HepG2 (cell line): ENCODE measurements around the gene RECQL5. TPM values are rescaled to one million over a fixed set of nuclear protein-coding genes. Genes with fewer than 3 reads are reported as not detected.

Experiments used
- ATAC-seq: fragments of 200-7000 bp; cut with Tn5 transposase; 3 replicates; pipeline ENCODE4 v1.9.1; 2020; ENCODE audit warnings: mild to moderate bottlenecking, moderate library complexity
- BruUV-seq: library from RNA; stranded (reverse); fragments of 400-500 nt; replicated peaks from 2 replicates; lab custom pipeline; 2021; lab: Mats Ljungman, UMichigan
- CTCF ChIA-PET: fragments of 300-600 bp; formaldehyde crosslinking; extraction: SDS; loops from one replicate; lab custom pipeline; 2021; ENCODE audit warnings: low total read pairs, inconsistent platforms, low intra/inter-chr PET ratio; lab: Yijun Ruan, JAX
- POLR2A ChIA-PET: fragments of 350-600 bp; sonication (Branson Sonifier 250); formaldehyde crosslinking; loops from one replicate; lab custom pipeline; 2020; ENCODE audit warnings: antibody characterized with exemption, inconsistent platforms; lab: Yijun Ruan, JAX
- DNase-seq: peaks from one replicate; pipeline ENCODE4 v3.0.0-alpha.2; 2015; ENCODE audit warnings: low spot score
- FAIRE-seq: peaks from 3 replicates; lab custom pipeline; 2011; peaks lifted over from hg19 to GRCh38; lab: Jason Lieb, UNC
- H2AFZ ChIP-seq: one replicate; pipeline ENCODE4 v1.6.1; 2011; ENCODE audit warnings: low read length, inconsistent platforms
- H3K27ac ChIP-seq: fragments of 300-600 bp; 3 replicates; pipeline ENCODE4 v1.8.0; 2011; ENCODE audit warnings: mixed run types, mild to moderate bottlenecking, mixed read lengths, low read length, inconsistent platforms; ENCODE audit not compliant: insufficient read depth; ENCODE audit errors: extremely low read length
- H3K27me3 ChIP-seq, 2 experiments: fragments of 200-600 bp in 1 of 2; 2 replicates in 1 of 2; 3 replicates in 1 of 2; pipeline versions ENCODE4 v1.6.0 to v1.8.0; 2011; ENCODE audit warnings: low read length in 2 of 2, mild to moderate bottlenecking in 2 of 2, moderate library complexity in 2 of 2, inconsistent platforms in 1 of 2; ENCODE audit not compliant: insufficient read depth in 2 of 2, control insufficient read depth in 1 of 2
- H3K36me3 ChIP-seq, 2 experiments: fragments of 200-600 bp in 1 of 2; replicated peaks in 1 of 2; 2 replicates in 1 of 2; 3 replicates in 1 of 2; pipeline versions ENCODE4 v1.5.1 to v1.8.0; 2011; ENCODE audit warnings: low read length in 2 of 2, inconsistent platforms in 1 of 2; ENCODE audit not compliant: insufficient read depth in 2 of 2, control insufficient read depth in 1 of 2
- H3K4me1 ChIP-seq: 2 replicates; pipeline ENCODE4 v1.5.1; 2012; ENCODE audit warnings: low read length, inconsistent platforms; ENCODE audit not compliant: insufficient read depth
- H3K4me2 ChIP-seq: 2 replicates; pipeline ENCODE4 v1.6.0; 2011; ENCODE audit warnings: low read depth, low read length, inconsistent platforms
- H3K4me3 ChIP-seq, 3 experiments: fragments of 200-600 bp in 1 of 3; sonication (generic), shearing (Covaris generic) in 1 of 3; replicated peaks in 1 of 3; 2 replicates each; pipeline ENCODE4 v1.5.1; 2011 to 2016; ENCODE audit warnings: low read length in 3 of 3, inconsistent platforms in 2 of 3, low read depth in 2 of 3, mild to moderate bottlenecking in 2 of 3, control low read depth in 1 of 3, mixed read lengths in 1 of 3; ENCODE audit not compliant: insufficient read depth in 1 of 3
- H3K79me2 ChIP-seq: one replicate; pipeline ENCODE4 v1.6.1; 2011; ENCODE audit warnings: low read length, inconsistent platforms; ENCODE audit not compliant: insufficient read depth
- H3K9ac ChIP-seq: 2 replicates; pipeline ENCODE4 v1.6.0; 2011; ENCODE audit warnings: mild to moderate bottlenecking, low read depth, low read length, inconsistent platforms; ENCODE audit not compliant: insufficient read depth
- H3K9me3 ChIP-seq: 2 replicates; pipeline ENCODE4 v1.5.1; 2012; ENCODE audit warnings: mild to moderate bottlenecking, low read length
- H4K20me1 ChIP-seq: 2 replicates; pipeline ENCODE4 v1.6.0; 2011; ENCODE audit warnings: inconsistent platforms, mild to moderate bottlenecking, low read length, moderate library complexity; ENCODE audit not compliant: insufficient read depth
- ELF4 ChIP-seq: sonication (generic); formaldehyde crosslinking; IDR thresholded peaks from 2 replicates; pipeline ENCODE4 v1.5.0; 2020; ENCODE audit warnings: missing genetic modification reagents, mild to moderate bottlenecking, moderate library complexity, borderline replicate concordance
- SPEN ChIP-seq: sonication (generic); formaldehyde crosslinking; IDR thresholded peaks from 2 replicates; pipeline ENCODE4 v1.5.1; 2020; ENCODE audit warnings: low read depth, mild to moderate bottlenecking, missing genetic modification reagents
- UBTF ChIP-seq: sonication (generic); formaldehyde crosslinking; IDR thresholded peaks from 2 replicates; pipeline ENCODE4 v1.4.0; 2020; ENCODE audit warnings: mild to moderate bottlenecking, missing genetic modification reagents
- ZNF34 ChIP-seq: sonication (generic); formaldehyde crosslinking; IDR thresholded peaks from 2 replicates; pipeline ENCODE4 v1.4.0; 2020; ENCODE audit warnings: mild to moderate bottlenecking, missing genetic modification reagents, borderline replicate concordance
- ZNF468 ChIP-seq: sonication (generic); formaldehyde crosslinking; IDR thresholded peaks from 2 replicates; pipeline ENCODE4 v1.8.0; 2022; ENCODE audit warnings: mild to moderate bottlenecking, moderate library complexity, missing genetic modification reagents
- ZNF720 ChIP-seq: sonication (generic); formaldehyde crosslinking; IDR thresholded peaks from 2 replicates; pipeline ENCODE4 v1.4.0; 2020; ENCODE audit warnings: missing genetic modification reagents
- WGBS: methylation state at CpG from one replicate; pipeline ENCODE4 v1.1.6; 2017; ENCODE audit warnings: low lambda C conversion rate; 5-methylcytosine and 5-hydroxymethylcytosine counted together
- in situ Hi-C: cut with HindIII; loops from 2 replicates; pipeline ENCODE4 v1.10.0; 2017; ENCODE audit warnings: low pct_unique_long_range_greater_than_20kb; ENCODE audit not compliant: extremely low pct_ligation_motif_present
- intact Hi-C: fragments of 100-400 bp; cut with micrococcal nuclease; formaldehyde crosslinking; loops from one replicate; pipeline ENCODE4 v1.10.0; 2022; ENCODE audit not compliant: unreplicated experiment
- polyA plus RNA-seq, 8 experiments: library from polyadenylated mRNA; depleted of rRNA in 3 of 8; stranded (reverse) in 7 of 8; unstranded in 1 of 8; fragments of >200 nt; fragmentation: Illumina TruSeq in 4 of 8; extraction: Trizol in 4 of 8; gene quantifications; 2 replicates each; pipeline versions ENCODE4 v1.2.1 to v1.2.3, GENCODE V29; 2011 to 2016; ENCODE audit warnings: low read depth in 4 of 8, missing spikeins in 1 of 8, mixed read lengths in 1 of 8; ENCODE audit not compliant: insufficient read depth in 1 of 8
- total RNA-seq, 5 experiments: library from RNA; depleted of rRNA; stranded (reverse); fragments of >200 nt; fragmentation: Illumina TruSeq; extraction: Trizol; gene quantifications; 2 replicates each; pipeline ENCODE4 v1.2.3, GENCODE V29; 2016; ENCODE audit warnings: low read depth in 1 of 5
- TF ChIP-seq, protein P1 (sequence below): sonication (generic); formaldehyde crosslinking; IDR thresholded peaks from 2 replicates; pipeline ENCODE4 v1.4.0; 2020; ENCODE audit warnings: missing genetic modification reagents

The RECQL5 gene
- total and polyA plus RNA-seq, 2 of the 13 experiments (the other 11 are each of a cell fraction or from before 2014, with no cell fraction given), result 27.7 to 32.0 TPM

DNA sequence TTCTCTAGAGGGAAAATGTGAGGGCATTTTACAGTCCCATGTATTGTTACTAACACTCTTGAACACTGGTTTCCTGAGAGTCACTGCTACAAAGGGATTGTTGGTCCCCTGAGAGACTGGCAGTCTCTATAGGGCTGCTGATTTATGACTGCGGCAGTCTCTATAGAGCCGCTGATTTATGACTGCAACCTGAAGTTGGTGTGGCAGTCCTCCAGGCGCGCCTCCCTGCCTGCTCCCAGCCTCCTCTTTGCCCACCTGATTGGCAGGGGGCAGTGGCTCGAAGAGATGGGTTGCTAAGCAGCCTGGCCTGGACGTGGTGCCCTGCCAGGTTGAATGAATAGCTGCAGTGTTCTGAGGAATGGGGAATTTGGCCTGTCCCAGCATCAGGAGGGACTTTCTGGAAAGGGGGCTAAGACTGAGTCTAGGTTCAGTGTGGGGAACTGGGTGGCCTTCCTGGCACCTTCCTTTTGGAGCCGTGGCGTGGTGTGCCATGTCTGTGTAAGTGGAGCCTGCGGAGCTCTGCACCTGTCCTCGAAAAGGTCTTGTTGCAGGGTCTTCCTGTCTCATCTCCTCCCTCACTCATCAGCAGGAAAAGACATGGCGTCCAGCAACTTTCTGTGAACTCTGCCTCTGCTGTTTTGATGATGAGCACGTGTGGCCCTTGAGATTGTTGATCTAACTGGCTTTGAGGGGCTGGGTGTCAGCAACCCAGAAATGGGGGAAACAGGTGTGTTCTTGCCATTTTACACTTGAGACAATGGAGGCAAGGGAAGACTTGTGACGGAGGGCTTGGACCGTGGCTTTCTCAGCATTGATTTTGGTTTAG lies 25.1 kb upstream of the RECQL5 start:
- Histone ChIP-seq H2AFZ (no peak overlapping the region), H3K4me1 (peaks cover 6% of the 10 kb centered on the region), H3K9me3 (no peaks in the 10 kb centered on the region), H3K79me2 (peaks cover 22% of the 10 kb centered on the region), H3K4me3 (no peak overlapping the region), H3K9ac (no peak overlapping the region), H3K27me3 (no peaks in the 10 kb centered on the region), H3K27ac (no peak overlapping the region), H3K4me2 (no peak overlapping the region), H3K36me3 (peaks cover 34 to 79% of the 10 kb centered on the region in 2 experiments), H4K20me1 (no peaks in the 10 kb centered on the region; the same call in 1 of the 2 replicates)
- BruUV-seq, result TSS peak; percentile 14
- ChIA-PET CTCF (no interaction called here), POLR2A (no interaction called here)
- FAIRE-seq (no peak), DNase-seq (no peak), ATAC-seq (no peak)
- in situ Hi-C loops (no loop called here), intact Hi-C loops (no loop called here)
- 95% methylated on average over 14 of the region's 14 CpGs for WGBS
- TF ChIP-seq ZNF468 (CRISPR knock-in tag) (no peak), ZNF720 (CRISPR knock-in tag) (no peak), ZNF34 (CRISPR knock-in tag) (no peak), UBTF (CRISPR knock-in tag) (no peak), SPEN (no peak), ELF4 (no peak)
- TF ChIP-seq, protein P1, sequence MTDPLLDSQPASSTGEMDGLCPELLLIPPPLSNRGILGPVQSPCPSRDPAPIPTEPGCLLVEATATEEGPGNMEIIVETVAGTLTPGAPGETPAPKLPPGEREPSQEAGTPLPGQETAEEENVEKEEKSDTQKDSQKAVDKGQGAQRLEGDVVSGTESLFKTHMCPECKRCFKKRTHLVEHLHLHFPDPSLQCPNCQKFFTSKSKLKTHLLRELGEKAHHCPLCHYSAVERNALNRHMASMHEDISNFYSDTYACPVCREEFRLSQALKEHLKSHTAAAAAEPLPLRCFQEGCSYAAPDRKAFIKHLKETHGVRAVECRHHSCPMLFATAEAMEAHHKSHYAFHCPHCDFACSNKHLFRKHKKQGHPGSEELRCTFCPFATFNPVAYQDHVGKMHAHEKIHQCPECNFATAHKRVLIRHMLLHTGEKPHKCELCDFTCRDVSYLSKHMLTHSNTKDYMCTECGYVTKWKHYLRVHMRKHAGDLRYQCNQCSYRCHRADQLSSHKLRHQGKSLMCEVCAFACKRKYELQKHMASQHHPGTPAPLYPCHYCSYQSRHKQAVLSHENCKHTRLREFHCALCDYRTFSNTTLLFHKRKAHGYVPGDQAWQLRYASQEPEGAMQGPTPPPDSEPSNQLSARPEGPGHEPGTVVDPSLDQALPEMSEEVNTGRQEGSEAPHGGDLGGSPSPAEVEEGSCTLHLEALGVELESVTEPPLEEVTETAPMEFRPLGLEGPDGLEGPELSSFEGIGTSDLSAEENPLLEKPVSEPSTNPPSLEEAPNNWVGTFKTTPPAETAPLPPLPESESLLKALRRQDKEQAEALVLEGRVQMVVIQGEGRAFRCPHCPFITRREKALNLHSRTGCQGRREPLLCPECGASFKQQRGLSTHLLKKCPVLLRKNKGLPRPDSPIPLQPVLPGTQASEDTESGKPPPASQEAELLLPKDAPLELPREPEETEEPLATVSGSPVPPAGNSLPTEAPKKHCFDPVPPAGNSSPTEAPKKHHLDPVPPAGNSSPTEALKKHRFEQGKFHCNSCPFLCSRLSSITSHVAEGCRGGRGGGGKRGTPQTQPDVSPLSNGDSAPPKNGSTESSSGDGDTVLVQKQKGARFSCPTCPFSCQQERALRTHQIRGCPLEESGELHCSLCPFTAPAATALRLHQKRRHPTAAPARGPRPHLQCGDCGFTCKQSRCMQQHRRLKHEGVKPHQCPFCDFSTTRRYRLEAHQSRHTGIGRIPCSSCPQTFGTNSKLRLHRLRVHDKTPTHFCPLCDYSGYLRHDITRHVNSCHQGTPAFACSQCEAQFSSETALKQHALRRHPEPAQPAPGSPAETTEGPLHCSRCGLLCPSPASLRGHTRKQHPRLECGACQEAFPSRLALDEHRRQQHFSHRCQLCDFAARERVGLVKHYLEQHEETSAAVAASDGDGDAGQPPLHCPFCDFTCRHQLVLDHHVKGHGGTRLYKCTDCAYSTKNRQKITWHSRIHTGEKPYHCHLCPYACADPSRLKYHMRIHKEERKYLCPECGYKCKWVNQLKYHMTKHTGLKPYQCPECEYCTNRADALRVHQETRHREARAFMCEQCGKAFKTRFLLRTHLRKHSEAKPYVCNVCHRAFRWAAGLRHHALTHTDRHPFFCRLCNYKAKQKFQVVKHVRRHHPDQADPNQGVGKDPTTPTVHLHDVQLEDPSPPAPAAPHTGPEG (CRISPR knock-in tag), result no peak
